GM12801 (cell line): ENCODE data around the gene KNTC1.

Source experiments
- CTCF ChIP-seq: IDR thresholded peaks from one replicate; pipeline ENCODE4 v1.5.1; 2011; ENCODE audit warnings: control low read depth; ENCODE audit not compliant: insufficient read length; ENCODE audit errors: extremely low read depth

KNTC1 gene

DNA sequence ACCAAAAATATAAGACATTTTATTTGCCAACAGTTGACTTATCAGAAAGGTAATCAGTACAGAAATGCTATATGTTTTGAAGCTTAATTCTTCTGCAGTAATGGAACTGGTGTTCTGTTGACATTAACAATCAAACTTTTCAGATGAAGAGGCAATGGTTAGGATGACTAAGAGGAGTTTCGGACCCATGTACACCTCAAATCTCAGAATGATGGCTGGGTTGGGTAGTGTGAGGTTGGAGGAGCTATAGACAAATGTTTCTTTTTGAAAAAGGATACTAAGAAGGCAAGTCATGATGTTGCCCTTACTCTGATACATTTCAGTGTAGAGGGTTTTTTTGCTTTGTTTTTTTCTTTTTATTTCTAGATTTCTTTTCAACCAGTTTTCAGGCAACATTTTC lies 66.9 kb downstream of the KNTC1 start:
- no peak for TF ChIP-seq CTCF

DNA sequence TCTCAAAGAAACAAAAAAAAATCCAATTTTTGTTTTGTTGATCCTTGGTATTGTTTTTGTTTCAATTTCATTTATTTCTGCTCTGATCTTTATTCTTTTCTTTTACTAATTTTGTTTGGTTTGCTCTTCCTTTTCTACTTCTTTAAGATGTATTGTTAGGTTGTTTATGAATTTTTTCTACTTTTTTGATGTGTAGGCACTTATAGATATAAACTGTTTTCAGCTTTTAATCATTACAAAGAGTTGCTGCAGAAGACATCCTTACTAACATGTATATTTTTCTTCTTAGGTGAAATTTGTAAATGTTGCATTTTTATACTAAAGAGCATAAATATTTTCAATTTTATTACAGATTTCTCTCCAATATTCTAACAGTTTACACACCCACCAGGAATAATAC lies 69.8 kb downstream of the KNTC1 start:
- no peak for TF ChIP-seq CTCF

- TF ChIP-seq CTCF: no peak
Measured at GRCh38 chr12:122602456-122602855, 75.4 kb downstream of the KNTC1 start.

GRCh38 chr12:122604993-122605392 lies 77.9 kb downstream of the KNTC1 start:
- no peak for TF ChIP-seq CTCF

GRCh38 chr12:122609732-122610131 lies 82.7 kb downstream of the KNTC1 start:
- TF ChIP-seq CTCF: no peak

GRCh38 chr12:122610207-122610606 lies 83.2 kb downstream of the KNTC1 start:
- TF ChIP-seq CTCF: no peak

DNA sequence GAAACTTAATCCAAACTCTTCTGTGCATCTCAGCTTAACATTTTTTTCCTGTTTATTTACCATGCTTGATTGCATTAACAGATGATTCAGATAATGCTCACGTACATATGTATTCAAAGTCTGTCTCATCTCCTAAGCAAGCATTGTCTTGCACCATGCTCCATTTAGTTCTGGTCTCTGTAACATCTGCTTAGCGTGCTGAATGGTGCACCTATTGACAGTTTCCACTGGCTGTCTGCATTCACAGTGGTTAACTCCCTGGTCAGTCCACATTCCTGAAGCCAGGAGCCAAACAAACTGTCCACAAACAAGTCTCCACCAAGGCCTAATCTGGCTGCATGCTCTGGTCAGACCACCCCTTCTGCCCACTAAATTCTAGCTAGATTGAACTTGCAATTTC lies 83.9 kb downstream of the KNTC1 start:
- TF ChIP-seq CTCF: no peak

- no peak for TF ChIP-seq CTCF
Measured at GRCh38 chr12:122614839-122615238, 87.8 kb downstream of the KNTC1 start.
